Measurements from ENCODE around the gene PXK.

DNA sequence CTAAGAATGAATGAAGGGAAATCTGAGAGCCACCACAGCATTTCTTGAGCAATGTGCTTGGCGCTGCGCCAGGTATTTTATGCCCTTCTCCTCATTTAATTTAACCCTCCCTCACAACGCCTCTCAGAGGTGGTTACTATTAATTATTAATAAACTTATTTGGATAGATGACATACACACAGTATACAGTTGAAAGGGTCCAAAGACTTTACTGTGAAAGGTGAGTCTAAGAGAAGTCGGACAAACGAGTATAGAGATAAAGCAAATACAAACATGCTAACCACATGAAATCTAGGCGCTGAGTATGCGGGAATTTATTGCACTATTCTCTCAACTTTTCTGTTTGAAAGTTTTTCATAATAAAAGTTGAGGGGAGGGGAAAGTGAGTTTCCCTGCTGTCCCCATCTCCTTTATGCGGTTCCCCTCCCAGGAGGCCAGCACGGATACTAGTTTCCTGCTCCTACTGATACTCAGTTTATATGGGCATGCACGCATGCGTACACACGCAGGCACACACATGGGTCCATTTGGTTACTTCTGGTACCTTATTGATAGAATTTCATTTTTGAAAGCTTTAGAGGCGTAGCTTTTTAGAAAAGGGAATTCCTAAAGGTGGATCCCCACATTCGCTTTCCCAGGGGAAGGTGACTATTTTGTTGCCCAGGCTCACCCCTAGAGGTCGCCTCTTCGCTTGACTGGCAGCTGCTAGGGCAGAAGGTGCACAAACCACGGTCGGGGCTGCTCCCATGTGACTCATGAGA, 130.7 kb downstream of the PXK start:
- TF ChIP-seq, protein P1, sequence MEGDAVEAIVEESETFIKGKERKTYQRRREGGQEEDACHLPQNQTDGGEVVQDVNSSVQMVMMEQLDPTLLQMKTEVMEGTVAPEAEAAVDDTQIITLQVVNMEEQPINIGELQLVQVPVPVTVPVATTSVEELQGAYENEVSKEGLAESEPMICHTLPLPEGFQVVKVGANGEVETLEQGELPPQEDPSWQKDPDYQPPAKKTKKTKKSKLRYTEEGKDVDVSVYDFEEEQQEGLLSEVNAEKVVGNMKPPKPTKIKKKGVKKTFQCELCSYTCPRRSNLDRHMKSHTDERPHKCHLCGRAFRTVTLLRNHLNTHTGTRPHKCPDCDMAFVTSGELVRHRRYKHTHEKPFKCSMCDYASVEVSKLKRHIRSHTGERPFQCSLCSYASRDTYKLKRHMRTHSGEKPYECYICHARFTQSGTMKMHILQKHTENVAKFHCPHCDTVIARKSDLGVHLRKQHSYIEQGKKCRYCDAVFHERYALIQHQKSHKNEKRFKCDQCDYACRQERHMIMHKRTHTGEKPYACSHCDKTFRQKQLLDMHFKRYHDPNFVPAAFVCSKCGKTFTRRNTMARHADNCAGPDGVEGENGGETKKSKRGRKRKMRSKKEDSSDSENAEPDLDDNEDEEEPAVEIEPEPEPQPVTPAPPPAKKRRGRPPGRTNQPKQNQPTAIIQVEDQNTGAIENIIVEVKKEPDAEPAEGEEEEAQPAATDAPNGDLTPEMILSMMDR (conservative IDR thresholded peaks at IDR 0.05), result peak; percentile 92
- TF ChIP-seq ZFX (IDR thresholded peaks at IDR 0.05), result no peak
